Epithelial cell of esophagus (primary cell): ENCODE data around the gene KCNB1.

Experiments used
- DNase-seq: peaks from one replicate; pipeline ENCODE4 v3.0.0; 2010; ENCODE audit warnings: low read depth
- H3K4me3 ChIP-seq: 2 replicates; pipeline ENCODE4 v1.5.1; 2011; ENCODE audit warnings: mild to moderate bottlenecking, low read length, control low read depth
- CTCF ChIP-seq: IDR thresholded peaks from 2 replicates; pipeline ENCODE4 v1.5.1; 2011; ENCODE audit warnings: low read depth, mild to moderate bottlenecking, low read length, control low read depth, inconsistent platforms; ENCODE audit not compliant: insufficient read depth; ENCODE audit errors: missing control alignments

The KCNB1 gene

GRCh38 chr20:49337357-49337756, 145.1 kb downstream of the KCNB1 start:
- H3K4me3 ChIP-seq = no peak overlapping the region
- DNase-seq = no peak
- no peak for TF ChIP-seq CTCF

GRCh38 chr20:49336786-49337185, 145.7 kb downstream of the KCNB1 start:
- no peak for TF ChIP-seq CTCF
- no peak overlapping the region for H3K4me3 ChIP-seq
- DNase-seq = no peak

- DNase-seq = no peak
- no peak for TF ChIP-seq CTCF
- no peak overlapping the region for H3K4me3 ChIP-seq
Measured at GRCh38 chr20:49335476-49335875, 147.0 kb downstream of the KCNB1 start.

GRCh38 chr20:49330701-49331615, 151.5 kb downstream of the KCNB1 start:
- no peak for DNase-seq
- H3K4me3 ChIP-seq = no peak overlapping the region
- no peak for TF ChIP-seq CTCF

- TF ChIP-seq CTCF = no peak
- H3K4me3 ChIP-seq = no peak overlapping the region
- DNase-seq = no peak
Measured at GRCh38 chr20:49328790-49329189, 153.7 kb downstream of the KCNB1 start.

GRCh38 chr20:49326026-49326425, 156.4 kb downstream of the KCNB1 start:
- no peak for TF ChIP-seq CTCF
- H3K4me3 ChIP-seq = no peak overlapping the region
- DNase-seq = no peak

GRCh38 chr20:49324306-49324705, 158.2 kb downstream of the KCNB1 start:
- TF ChIP-seq CTCF = no peak
- no peak overlapping the region for H3K4me3 ChIP-seq
- no peak for DNase-seq
